HL-60 (cell line): ENCODE results near the gene ZIC4.

Experiments
- GABPA ChIP-seq: IDR thresholded peaks from 2 replicates; pipeline ENCODE4 v1.6.1; 2012; ENCODE audit warnings: low read depth
- REST ChIP-seq: IDR thresholded peaks from 2 replicates; pipeline ENCODE4 v1.6.1; 2012; ENCODE audit warnings: low read depth; ENCODE audit not compliant: insufficient replicate concordance
- TF ChIP-seq, protein P1 (sequence below): IDR thresholded peaks from one replicate; pipeline ENCODE4 v1.5.1; 2011; ENCODE audit warnings: low read length, control low read depth, inconsistent platforms; ENCODE audit not compliant: insufficient read depth

- TF ChIP-seq, protein P1, sequence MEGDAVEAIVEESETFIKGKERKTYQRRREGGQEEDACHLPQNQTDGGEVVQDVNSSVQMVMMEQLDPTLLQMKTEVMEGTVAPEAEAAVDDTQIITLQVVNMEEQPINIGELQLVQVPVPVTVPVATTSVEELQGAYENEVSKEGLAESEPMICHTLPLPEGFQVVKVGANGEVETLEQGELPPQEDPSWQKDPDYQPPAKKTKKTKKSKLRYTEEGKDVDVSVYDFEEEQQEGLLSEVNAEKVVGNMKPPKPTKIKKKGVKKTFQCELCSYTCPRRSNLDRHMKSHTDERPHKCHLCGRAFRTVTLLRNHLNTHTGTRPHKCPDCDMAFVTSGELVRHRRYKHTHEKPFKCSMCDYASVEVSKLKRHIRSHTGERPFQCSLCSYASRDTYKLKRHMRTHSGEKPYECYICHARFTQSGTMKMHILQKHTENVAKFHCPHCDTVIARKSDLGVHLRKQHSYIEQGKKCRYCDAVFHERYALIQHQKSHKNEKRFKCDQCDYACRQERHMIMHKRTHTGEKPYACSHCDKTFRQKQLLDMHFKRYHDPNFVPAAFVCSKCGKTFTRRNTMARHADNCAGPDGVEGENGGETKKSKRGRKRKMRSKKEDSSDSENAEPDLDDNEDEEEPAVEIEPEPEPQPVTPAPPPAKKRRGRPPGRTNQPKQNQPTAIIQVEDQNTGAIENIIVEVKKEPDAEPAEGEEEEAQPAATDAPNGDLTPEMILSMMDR = no peak
- TF ChIP-seq REST = no peak
- TF ChIP-seq GABPA = no peak
Measured at GRCh38 chr3:147380387-147380951, 25.9 kb downstream of the ZIC4 start.
